ENCODE data around the gene UGT1A3.

UGT1A3 gene

GRCh38 chr2:233772583-233772982 is 43.7 kb downstream of the UGT1A3 start:
- no peaks in the 10 kb centered on the region for H3K9me3 ChIP-seq (replicated peaks; ENCODE audit: insufficient read depth, low read length)
- no peaks in the 10 kb centered on the region for H3K9me2 ChIP-seq (replicated peaks; ENCODE audit: insufficient read depth, low read length)
- H3K79me2 ChIP-seq (ENCODE audit: low read length): no peaks in the 10 kb centered on the region
- no peak overlapping the region for H3K27ac ChIP-seq (ENCODE audit: low read length)
- H3K4me2 ChIP-seq (ENCODE audit: low read depth, low read length): no peak overlapping the region
- TF ChIP-seq EZH2phosphoT487 (IDR thresholded peaks at IDR 0.05; ENCODE audit: low read length) (no peak), CTCF (IDR thresholded peaks at IDR 0.05; ENCODE audit: low read length) (no peak), EZH2 (optimal IDR thresholded peaks at IDR 0.05; ENCODE audit: low read depth, low read length) (no peak)
- H4K20me1 ChIP-seq (ENCODE audit: insufficient read depth, low read length): no peaks in the 10 kb centered on the region
- H2AFZ ChIP-seq (ENCODE audit: low read length): no peak overlapping the region
- H3K4me1 ChIP-seq (ENCODE audit: low read length): no peaks in the 10 kb centered on the region
- H3F3A ChIP-seq (ENCODE audit: insufficient read depth, low read length): no peaks in the 10 kb centered on the region
- no peak overlapping the region for H3K9ac ChIP-seq (ENCODE audit: low read length)
- H3K27me3 ChIP-seq (replicated peaks; ENCODE audit: insufficient read depth, low read length): no peaks in the 10 kb centered on the region
- H3K4me3 ChIP-seq (ENCODE audit: low read length): no peak overlapping the region
- no peaks in the 10 kb centered on the region for H3K36me3 ChIP-seq (replicated peaks; ENCODE audit: insufficient read depth, low read length)
- DNase-seq: no peak

DNA sequence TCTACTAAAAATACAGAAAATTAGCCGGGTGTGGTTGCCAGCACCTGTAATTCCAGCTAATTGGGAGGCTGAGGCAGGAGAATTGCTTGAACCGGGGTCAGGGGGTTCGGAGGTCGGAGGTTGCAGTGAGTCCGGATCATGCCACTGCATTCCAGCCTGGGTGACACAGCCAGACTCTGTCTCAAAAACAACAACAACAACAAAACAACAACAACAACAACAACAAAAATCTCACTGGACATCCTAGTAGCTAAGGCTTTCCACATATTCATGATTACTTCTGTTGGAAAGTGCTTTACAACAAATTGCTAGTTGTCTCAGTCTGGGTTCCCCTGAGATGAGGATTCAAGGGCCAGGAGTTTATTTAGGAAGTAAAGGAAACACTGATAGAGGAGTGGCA is 45.0 kb downstream of the UGT1A3 start:
- DNase-seq: no peak
- Histone ChIP-seq H3K27me3 (replicated peaks; ENCODE audit: insufficient read depth, low read length) (no peaks in the 10 kb centered on the region), H3K36me3 (replicated peaks; ENCODE audit: insufficient read depth, low read length) (no peaks in the 10 kb centered on the region), H3K9ac (ENCODE audit: low read length) (no peak overlapping the region), H3K27ac (ENCODE audit: low read length) (no peak overlapping the region), H3K4me1 (ENCODE audit: low read length) (no peaks in the 10 kb centered on the region), H3K9me2 (replicated peaks; ENCODE audit: insufficient read depth, low read length) (no peaks in the 10 kb centered on the region), H3K4me3 (ENCODE audit: low read length) (no peak overlapping the region), H3K9me3 (replicated peaks; ENCODE audit: insufficient read depth, low read length) (no peaks in the 10 kb centered on the region), H3K79me2 (ENCODE audit: low read length) (no peaks in the 10 kb centered on the region), H4K20me1 (ENCODE audit: insufficient read depth, low read length) (no peaks in the 10 kb centered on the region), H3F3A (ENCODE audit: insufficient read depth, low read length) (no peaks in the 10 kb centered on the region), H3K4me2 (ENCODE audit: low read depth, low read length) (no peak overlapping the region), H2AFZ (ENCODE audit: low read length) (no peak overlapping the region)
- TF ChIP-seq EZH2phosphoT487 (IDR thresholded peaks at IDR 0.05; ENCODE audit: low read length): no peak
- TF ChIP-seq EZH2 (optimal IDR thresholded peaks at IDR 0.05; ENCODE audit: low read depth, low read length): no peak
- TF ChIP-seq CTCF (IDR thresholded peaks at IDR 0.05; ENCODE audit: low read length): no peak

DNA sequence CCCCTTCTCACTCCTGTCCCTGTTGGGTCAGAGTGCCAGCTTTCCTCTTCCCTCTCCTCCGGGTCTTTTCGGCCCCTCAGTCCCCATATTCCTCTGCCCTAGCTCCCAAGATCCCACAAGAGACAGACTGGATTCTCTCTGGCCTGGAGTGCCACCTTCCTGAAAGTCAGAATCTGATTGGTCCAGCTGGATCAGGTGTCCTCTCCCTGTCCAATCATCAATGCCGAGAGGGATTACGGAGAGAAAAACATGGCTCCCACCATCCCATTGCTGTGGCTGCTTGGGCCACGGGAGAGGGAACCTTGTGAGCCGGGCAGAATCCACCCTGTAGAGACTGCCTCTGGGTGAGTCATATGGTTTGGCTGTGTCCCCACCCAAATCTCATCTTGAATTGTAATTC is 46.6 kb downstream of the UGT1A3 start:
- no peaks in the 10 kb centered on the region for H3K27me3 ChIP-seq (replicated peaks; ENCODE audit: insufficient read depth, low read length)
- DNase-seq: no peak
- no peak overlapping the region for H3K4me3 ChIP-seq (ENCODE audit: low read length)
- H3K9ac ChIP-seq (ENCODE audit: low read length): no peak overlapping the region
- no peaks in the 10 kb centered on the region for H3K9me3 ChIP-seq (replicated peaks; ENCODE audit: insufficient read depth, low read length)
- H3K27ac ChIP-seq (ENCODE audit: low read length): no peak overlapping the region
- no peaks in the 10 kb centered on the region for H3K36me3 ChIP-seq (replicated peaks; ENCODE audit: insufficient read depth, low read length)
- H3K9me2 ChIP-seq (replicated peaks; ENCODE audit: insufficient read depth, low read length): no peaks in the 10 kb centered on the region
- H3K4me1 ChIP-seq (ENCODE audit: low read length): no peaks in the 10 kb centered on the region
- no peaks in the 10 kb centered on the region for H4K20me1 ChIP-seq (ENCODE audit: insufficient read depth, low read length)
- H3K79me2 ChIP-seq (ENCODE audit: low read length): no peaks in the 10 kb centered on the region
- no peak overlapping the region for H2AFZ ChIP-seq (ENCODE audit: low read length)
- TF ChIP-seq EZH2phosphoT487 (IDR thresholded peaks at IDR 0.05; ENCODE audit: low read length) (no peak), EZH2 (optimal IDR thresholded peaks at IDR 0.05; ENCODE audit: low read depth, low read length) (no peak), CTCF (IDR thresholded peaks at IDR 0.05; ENCODE audit: low read length) (no peak)
- no peaks in the 10 kb centered on the region for H3F3A ChIP-seq (ENCODE audit: insufficient read depth, low read length)
- no peak overlapping the region for H3K4me2 ChIP-seq (ENCODE audit: low read depth, low read length)

All from MM.1S (cell line).